HUES6 (cell line): ENCODE results near the gene EXOC8.

Experiments
- H3K27ac ChIP-seq: 2 replicates; pipeline ENCODE4 v1.7.0; 2013; ENCODE audit warnings: low read depth, mild to moderate bottlenecking, low read length, inconsistent platforms
- H3K27me3 ChIP-seq: 2 replicates; pipeline ENCODE4 v1.6.1; 2013; ENCODE audit warnings: low read length; ENCODE audit not compliant: control insufficient read depth, insufficient read depth
- H3K36me3 ChIP-seq: 2 replicates; pipeline ENCODE4 v1.6.1; 2013; ENCODE audit warnings: low read length; ENCODE audit not compliant: control insufficient read depth, insufficient read depth
- H3K4me1 ChIP-seq: 2 replicates; pipeline ENCODE4 v1.6.1; 2013; ENCODE audit warnings: low read length; ENCODE audit not compliant: control insufficient read depth, insufficient read depth
- H3K4me3 ChIP-seq: 2 replicates; pipeline ENCODE4 v1.5.1; 2013; ENCODE audit warnings: low read depth, low read length
- H3K9ac ChIP-seq: one replicate; pipeline ENCODE4 v1.6.1; 2013; ENCODE audit warnings: mild to moderate bottlenecking, low read length
- H3K9me3 ChIP-seq: 2 replicates; pipeline ENCODE4 v1.6.1; 2013; ENCODE audit warnings: low read depth, low read length; ENCODE audit not compliant: control insufficient read depth, insufficient read depth

The EXOC8 gene

DNA sequence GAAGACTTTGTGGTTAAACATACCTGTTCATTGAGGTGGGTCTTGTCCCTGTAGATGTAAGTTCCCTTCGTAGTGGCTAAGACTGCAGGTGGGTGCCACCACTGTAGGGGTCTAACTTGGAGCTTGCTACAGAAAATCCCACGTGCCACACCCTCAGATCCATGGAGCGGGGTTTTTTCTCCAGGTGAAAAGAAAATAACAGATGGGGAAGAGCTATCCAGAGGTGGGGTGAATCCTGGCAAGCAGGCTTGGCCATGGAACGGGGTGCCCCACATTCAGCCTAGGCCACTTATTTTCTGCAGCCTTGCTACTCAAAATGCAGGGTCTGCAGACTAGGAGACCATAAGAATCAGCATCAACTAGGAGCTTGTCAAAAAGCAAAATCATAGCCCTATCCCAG lies 24.0 kb downstream of the EXOC8 start:
- Histone ChIP-seq H3K27ac (no peak overlapping the region), H3K36me3 (no peaks in the 10 kb centered on the region), H3K27me3 (no peaks in the 10 kb centered on the region), H3K4me3 (no peak overlapping the region), H3K9me3 (0 out of 2 replicates have a peak, but pooled peaks cover 5% of the 10 kb centered on the region), H3K9ac (no peak overlapping the region), H3K4me1 (no peaks in the 10 kb centered on the region)

DNA sequence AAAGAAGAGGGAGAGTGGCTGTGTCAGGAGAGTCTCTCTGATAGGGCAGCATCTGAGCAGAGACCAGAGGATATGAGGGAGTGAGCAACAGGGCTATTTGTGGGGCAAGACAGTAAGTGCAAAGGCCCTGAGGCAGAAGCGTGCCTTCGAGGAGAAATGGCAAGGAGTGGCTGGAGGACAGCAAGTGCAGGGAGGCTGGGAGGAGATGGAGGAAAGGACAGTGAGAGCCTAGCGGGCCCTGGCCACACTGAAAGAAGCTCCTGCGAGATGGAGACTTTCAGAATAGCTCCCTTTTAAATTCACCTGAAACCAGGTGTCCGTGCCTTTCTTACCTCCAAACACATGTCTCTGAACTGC lies 25.2 kb downstream of the EXOC8 start:
- no peak overlapping the region for H3K4me3 ChIP-seq

DNA sequence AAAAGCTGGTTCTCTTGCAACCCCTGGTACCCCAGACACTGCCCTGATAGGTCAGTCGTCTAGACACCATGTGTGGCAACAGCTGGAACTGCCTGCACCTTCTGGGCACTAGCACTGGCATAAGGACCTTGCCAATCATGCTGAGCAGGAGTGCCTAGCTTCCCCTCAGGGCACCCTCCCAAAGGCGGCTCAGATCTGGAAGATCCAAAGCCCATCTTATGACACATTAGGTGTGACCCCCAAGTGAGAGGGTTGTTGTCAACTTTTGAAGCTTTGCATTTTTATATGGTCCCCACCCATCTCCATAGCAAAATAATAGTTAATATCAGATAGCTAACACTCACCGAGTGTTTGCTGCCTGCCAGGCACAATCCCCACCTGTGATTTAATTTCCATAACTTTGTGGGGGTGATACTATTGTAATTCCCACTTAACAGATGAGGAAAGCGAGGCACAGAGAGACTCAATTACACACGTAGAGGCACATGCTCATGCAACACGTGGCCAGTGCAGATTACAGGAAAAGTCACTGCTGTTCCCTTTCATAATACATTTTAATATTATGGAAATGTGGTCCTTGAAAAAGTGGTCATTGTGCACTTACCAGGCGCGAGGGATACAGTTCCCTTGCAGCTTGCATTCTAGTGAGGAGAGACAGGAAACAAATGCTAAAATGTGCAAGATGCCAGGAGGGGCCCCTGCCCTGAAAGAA lies 25.8 kb downstream of the EXOC8 start:
- Histone ChIP-seq H3K27me3 (no peaks in the 10 kb centered on the region), H3K9me3 (no peaks in the 10 kb centered on the region), H3K9ac (no peak overlapping the region), H3K36me3 (no peaks in the 10 kb centered on the region), H3K27ac (no peak overlapping the region), H3K4me3 (no peak overlapping the region), H3K4me1 (no peaks in the 10 kb centered on the region)

More for the DNA sequence above, 25.2 kb downstream of the EXOC8 start:
- Histone ChIP-seq H3K9me3 (no peaks in the 10 kb centered on the region), H3K9ac (no peak overlapping the region), H3K36me3 (no peaks in the 10 kb centered on the region), H3K27ac (no peak overlapping the region), H3K27me3 (no peaks in the 10 kb centered on the region), H3K4me1 (no peaks in the 10 kb centered on the region)

DNA sequence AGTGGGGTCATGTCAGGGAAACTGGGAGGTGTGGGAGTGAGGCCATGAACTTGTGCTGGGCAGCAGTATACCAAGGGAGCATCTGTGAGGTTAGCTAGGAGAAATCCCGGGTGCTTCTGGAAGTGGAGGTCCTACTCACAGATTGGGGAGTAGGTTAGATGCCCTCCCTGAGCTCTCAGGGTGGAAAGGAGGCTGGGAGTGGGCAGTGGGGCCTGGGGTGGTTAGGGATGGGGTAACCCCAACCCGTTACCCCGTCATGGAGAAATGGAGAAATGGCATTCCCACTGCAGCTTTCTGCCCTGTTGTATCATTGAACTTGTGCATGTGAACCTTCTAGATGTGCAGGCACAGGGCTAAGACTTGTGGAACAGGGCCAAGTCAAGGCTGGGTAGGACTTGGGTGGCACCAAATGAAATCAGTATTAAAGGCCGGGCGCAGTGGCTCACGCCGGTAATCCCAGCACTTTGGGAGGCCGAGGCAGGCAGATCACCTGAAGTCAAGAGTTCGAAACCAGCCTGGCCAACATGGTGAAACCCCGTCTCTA lies 27.2 kb downstream of the EXOC8 start:
- Histone ChIP-seq H3K4me1 (no peaks in the 10 kb centered on the region), H3K36me3 (no peaks in the 10 kb centered on the region), H3K27ac (no peak overlapping the region), H3K4me3 (no peak overlapping the region), H3K9me3 (no peaks in the 10 kb centered on the region), H3K27me3 (no peaks in the 10 kb centered on the region), H3K9ac (no peak overlapping the region)

DNA sequence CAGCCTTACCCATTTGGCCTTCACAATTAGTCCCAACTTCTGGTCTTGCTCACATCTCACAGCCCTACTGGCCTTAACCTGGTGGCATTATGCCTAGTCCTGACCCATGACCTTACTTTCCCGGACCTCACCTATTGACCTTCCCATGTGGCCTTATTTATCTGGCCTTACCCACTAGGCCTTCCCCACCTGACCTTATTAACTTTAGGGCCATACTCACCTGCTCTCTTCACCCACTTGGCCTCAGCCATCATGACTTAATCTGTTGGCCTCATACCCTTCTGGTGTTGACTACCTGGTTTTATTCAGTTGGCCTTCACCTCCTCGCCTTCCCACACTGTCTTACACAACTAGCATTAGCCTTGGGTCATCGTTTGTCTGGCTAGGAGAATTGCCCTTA lies 35.7 kb downstream of the EXOC8 start:
- Histone ChIP-seq H3K9me3 (no peaks in the 10 kb centered on the region), H3K9ac (no peak overlapping the region), H3K27ac (no peak overlapping the region), H3K4me3 (no peak overlapping the region), H3K4me1 (no peaks in the 10 kb centered on the region), H3K36me3 (no peaks in the 10 kb centered on the region), H3K27me3 (no peaks in the 10 kb centered on the region)

DNA sequence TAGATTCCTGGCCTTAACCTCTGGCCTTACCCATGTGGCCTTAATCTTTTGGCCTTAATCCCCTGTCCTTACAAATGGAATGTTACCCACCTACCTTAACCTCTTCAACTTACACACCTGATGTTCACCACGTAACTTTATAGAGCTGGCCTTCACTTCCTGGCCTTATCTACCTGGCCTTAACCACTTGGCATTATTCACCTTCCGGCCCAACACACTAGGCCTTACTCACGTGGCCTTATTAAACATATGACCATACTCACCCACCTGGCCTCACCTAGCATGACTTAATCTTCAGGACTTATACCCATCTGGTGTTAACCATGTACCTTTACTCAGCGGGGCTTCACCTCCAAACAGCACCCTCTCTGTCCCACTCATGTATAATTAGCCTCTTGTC lies 41.7 kb downstream of the EXOC8 start:
- no peaks in the 10 kb centered on the region for H3K4me1 ChIP-seq
- H3K27me3 ChIP-seq = no peaks in the 10 kb centered on the region
- no peak overlapping the region for H3K9ac ChIP-seq
- H3K27ac ChIP-seq = no peak overlapping the region
- no peak overlapping the region for H3K4me3 ChIP-seq
- no peaks in the 10 kb centered on the region for H3K9me3 ChIP-seq
- H3K36me3 ChIP-seq = no peaks in the 10 kb centered on the region

DNA sequence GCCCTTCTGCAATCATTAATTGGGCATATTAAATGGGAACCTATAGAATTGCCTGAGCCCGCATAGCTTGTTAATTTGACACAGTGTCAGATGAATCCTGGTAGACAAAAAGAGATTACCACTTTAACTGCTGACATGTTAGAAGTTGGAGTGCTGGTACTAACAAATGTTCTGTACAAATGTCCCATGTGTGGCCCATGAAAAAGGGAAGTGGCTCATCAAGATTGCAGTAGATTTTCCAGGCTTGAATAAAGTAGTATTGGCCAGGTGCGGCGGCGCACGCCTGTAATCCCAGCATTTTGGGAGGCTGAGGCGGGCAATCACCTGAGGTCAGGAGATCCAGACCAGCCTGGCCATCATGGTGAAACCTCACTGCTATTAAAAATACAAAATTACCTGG lies 51.0 kb downstream of the EXOC8 start:
- H3K4me1 ChIP-seq = no peaks in the 10 kb centered on the region
- no peak overlapping the region for H3K9ac ChIP-seq
- no peaks in the 10 kb centered on the region for H3K27me3 ChIP-seq
- no peak overlapping the region for H3K4me3 ChIP-seq
- H3K36me3 ChIP-seq = no peaks in the 10 kb centered on the region
- no peak overlapping the region for H3K27ac ChIP-seq
- H3K9me3 ChIP-seq = no peaks in the 10 kb centered on the region

DNA sequence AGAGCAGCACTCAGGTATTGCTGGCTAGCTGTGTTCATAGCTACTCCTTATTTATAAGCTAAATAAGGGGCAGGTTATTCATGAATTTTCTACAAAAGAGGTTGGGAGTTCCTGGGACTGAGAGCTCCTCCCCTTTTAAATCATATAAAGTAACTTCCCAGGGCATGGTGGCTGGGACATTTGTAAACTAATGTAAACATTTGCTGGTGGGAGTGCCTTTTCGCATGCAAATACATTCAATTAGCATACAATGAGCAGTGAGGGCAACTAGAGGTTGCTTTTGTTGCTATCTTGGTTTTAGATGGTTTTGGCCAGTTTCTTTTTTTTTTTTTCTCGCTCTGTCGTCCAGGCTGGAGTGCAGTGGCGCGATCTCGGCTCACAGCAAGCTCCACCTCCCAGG lies 53.2 kb downstream of the EXOC8 start:
- Histone ChIP-seq H3K27ac (no peak overlapping the region), H3K9ac (no peak overlapping the region), H3K4me1 (no peaks in the 10 kb centered on the region), H3K4me3 (no peak overlapping the region), H3K27me3 (no peaks in the 10 kb centered on the region), H3K36me3 (no peaks in the 10 kb centered on the region), H3K9me3 (no peaks in the 10 kb centered on the region)
